A673 (cell line): ENCODE results near the gene IL17B. TPM values are rescaled to one million over a fixed set of nuclear protein-coding genes. Genes with fewer than 3 reads are reported as not detected.
A peak's percentile ranks its signal among the peaks of the same experiment; 100 is the strongest.
"Not testable (repeated sequence)": the region's sequence is repeated elsewhere in the genome, so short reads cannot be mapped to it uniquely, and the experiment has no call there.

ENCODE experiments used
- BruUV-seq: library from RNA; stranded (reverse); fragments of 400-500 nt; replicated peaks from 2 replicates; lab custom pipeline; 2021; lab: Mats Ljungman, UMichigan
- CTCF ChIA-PET: fragments of 300-600 bp; sonication (Branson Sonifier 250); formaldehyde crosslinking; loops from one replicate; lab custom pipeline; 2022; ENCODE audit warnings: antibody characterized with exemption; lab: Charles Lee
- POLR2A ChIA-PET: fragments of 300-600 bp; sonication (Branson Sonifier 250); formaldehyde crosslinking; loops from one replicate; lab custom pipeline; 2022; ENCODE audit warnings: antibody characterized with exemption; ENCODE audit not compliant: low non-redundant PET; lab: Charles Lee
- DNase-seq: peaks from one replicate; pipeline ENCODE4 v3.0.0-alpha.2; 2015; ENCODE audit warnings: low spot score
- H3K27ac ChIP-seq: fragments of 200-600 bp; sonication (generic); 2 replicates; pipeline ENCODE4 v1.5.1; 2016; ENCODE audit warnings: mixed run types, low read depth, mild to moderate bottlenecking, mixed read lengths, antibody characterized with exemption, low read length; ENCODE audit not compliant: poor library complexity, severe bottlenecking
- H3K27me3 ChIP-seq: fragments of 200-600 bp; sonication (generic); replicated peaks from 2 replicates; pipeline ENCODE4 v1.6.1; 2017; ENCODE audit warnings: mixed run types, low read depth, mild to moderate bottlenecking, mixed read lengths, antibody characterized with exemption, low read length; ENCODE audit not compliant: insufficient read depth, poor library complexity
- H3K36me3 ChIP-seq: fragments of 200-600 bp; sonication (generic); 2 replicates; pipeline ENCODE4 v1.6.1; 2016; ENCODE audit warnings: mixed run types, mild to moderate bottlenecking, mixed read lengths, antibody characterized with exemption, low read length; ENCODE audit not compliant: insufficient read depth, poor library complexity, severe bottlenecking
- H3K4me1 ChIP-seq: fragments of 200-600 bp; sonication (generic); 2 replicates; pipeline ENCODE4 v1.6.1; 2017; ENCODE audit warnings: mixed run types, mild to moderate bottlenecking, mixed read lengths, antibody characterized with exemption, low read length; ENCODE audit not compliant: insufficient read depth, poor library complexity, severe bottlenecking
- H3K4me3 ChIP-seq: fragments of 200-600 bp; sonication (generic); 2 replicates; pipeline ENCODE4 v1.5.1; 2016; ENCODE audit warnings: low read depth, mixed run types, mild to moderate bottlenecking, mixed read lengths, low read length; ENCODE audit not compliant: poor library complexity, severe bottlenecking
- H3K9me3 ChIP-seq: fragments of 200-600 bp; sonication (generic); 2 replicates; pipeline ENCODE4 v1.6.1; 2016; ENCODE audit warnings: mixed run types, low read depth, mild to moderate bottlenecking, mixed read lengths, antibody characterized with exemption, low read length; ENCODE audit not compliant: poor library complexity, severe bottlenecking
- EZH2 ChIP-seq: fragments of 200-600 bp; sonication (generic); IDR thresholded peaks from 2 replicates; pipeline ENCODE4 v1.6.1; 2017; ENCODE audit warnings: borderline replicate concordance, low read depth, mild to moderate bottlenecking, mixed read lengths, antibody characterized with exemption, low read length; ENCODE audit not compliant: poor library complexity, severe bottlenecking
- intact Hi-C: fragments of 100-400 bp; cut with micrococcal nuclease; formaldehyde crosslinking; loops from one replicate; pipeline ENCODE4 v1.10.0; 2022; ENCODE audit not compliant: unreplicated experiment
- total RNA-seq: library from RNA; stranded (reverse); gene quantifications from 2 replicates; pipeline ENCODE4 v1.2.3, GENCODE V29; 2021
- TF ChIP-seq, protein P1 (sequence below): fragments of 300-800, 200-600 bp; sonication (generic); conservative IDR thresholded peaks from 2 replicates; pipeline ENCODE4 v1.5.1; 2017; ENCODE audit warnings: low read depth, mild to moderate bottlenecking, antibody characterized with exemption, low read length, moderate library complexity, mixed read lengths

Gene IL17B
- total RNA-seq, 1 experiment from 2014 or later, result not detected

- H3K4me1 ChIP-seq, result peaks cover 7% of the 10 kb centered on the region
- H3K36me3 ChIP-seq, result no peaks in the 10 kb centered on the region
- peaks cover 10% of the 10 kb centered on the region for H3K27me3 ChIP-seq
- no peak overlapping the region for H3K27ac ChIP-seq
- H3K9me3 ChIP-seq, result no peaks in the 10 kb centered on the region
- intact Hi-C loops, result no loop called here
- ChIA-PET POLR2A (no interaction called here), CTCF (no interaction called here)
- no peak overlapping the region for H3K4me3 ChIP-seq
- no peak for TF ChIP-seq EZH2
- TF ChIP-seq, protein P1, sequence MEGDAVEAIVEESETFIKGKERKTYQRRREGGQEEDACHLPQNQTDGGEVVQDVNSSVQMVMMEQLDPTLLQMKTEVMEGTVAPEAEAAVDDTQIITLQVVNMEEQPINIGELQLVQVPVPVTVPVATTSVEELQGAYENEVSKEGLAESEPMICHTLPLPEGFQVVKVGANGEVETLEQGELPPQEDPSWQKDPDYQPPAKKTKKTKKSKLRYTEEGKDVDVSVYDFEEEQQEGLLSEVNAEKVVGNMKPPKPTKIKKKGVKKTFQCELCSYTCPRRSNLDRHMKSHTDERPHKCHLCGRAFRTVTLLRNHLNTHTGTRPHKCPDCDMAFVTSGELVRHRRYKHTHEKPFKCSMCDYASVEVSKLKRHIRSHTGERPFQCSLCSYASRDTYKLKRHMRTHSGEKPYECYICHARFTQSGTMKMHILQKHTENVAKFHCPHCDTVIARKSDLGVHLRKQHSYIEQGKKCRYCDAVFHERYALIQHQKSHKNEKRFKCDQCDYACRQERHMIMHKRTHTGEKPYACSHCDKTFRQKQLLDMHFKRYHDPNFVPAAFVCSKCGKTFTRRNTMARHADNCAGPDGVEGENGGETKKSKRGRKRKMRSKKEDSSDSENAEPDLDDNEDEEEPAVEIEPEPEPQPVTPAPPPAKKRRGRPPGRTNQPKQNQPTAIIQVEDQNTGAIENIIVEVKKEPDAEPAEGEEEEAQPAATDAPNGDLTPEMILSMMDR, result no peak
- no TSS peak for BruUV-seq
- peak; percentile 21 for DNase-seq
These were observed 20.7 kb upstream of the IL17B start for GRCh38 chr5:149399775-149400174.

DNA sequence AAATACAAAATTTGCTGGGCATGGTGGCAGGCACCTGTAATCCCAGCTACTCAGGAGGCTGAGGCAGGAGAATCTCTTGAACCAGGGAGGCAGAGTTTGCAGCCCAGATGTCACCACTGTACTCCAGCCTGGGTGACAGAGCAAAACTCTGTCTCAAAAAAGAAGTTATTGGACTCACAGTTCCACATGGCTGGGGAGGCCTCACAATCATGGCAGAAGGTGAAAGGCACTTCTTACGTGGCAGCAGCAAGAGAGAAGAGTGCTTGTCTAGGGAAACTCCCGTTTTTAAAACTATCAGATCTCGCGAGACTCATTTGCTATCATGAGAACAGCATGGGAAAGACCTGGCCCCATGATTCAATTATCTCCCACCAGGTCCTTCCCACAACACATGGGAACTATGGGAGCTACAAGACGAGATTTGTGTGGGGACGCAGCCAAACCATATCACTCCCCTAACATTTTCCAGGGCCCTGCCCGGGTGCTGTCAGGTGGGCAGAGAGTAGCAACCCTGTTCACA lies 19.7 kb upstream of the IL17B start:
- BruUV-seq, H3K27me3 ChIP-seq, intact Hi-C loops, H3K27ac ChIP-seq, CTCF ChIA-PET, H3K4me1 ChIP-seq, H3K36me3 ChIP-seq, POLR2A ChIA-PET, H3K9me3 ChIP-seq, DNase-seq, H3K4me3 ChIP-seq: not testable (repeated sequence)

GRCh38 chr5:149397530-149397929 lies 18.4 kb upstream of the IL17B start:
- intact Hi-C loops, result no loop called here
- H3K4me3 ChIP-seq, result no peak overlapping the region
- TF ChIP-seq, protein P1, result no peak
- no peak for TF ChIP-seq EZH2
- H3K36me3 ChIP-seq, result no peaks in the 10 kb centered on the region
- H3K27me3 ChIP-seq, result peaks cover 10% of the 10 kb centered on the region
- H3K4me1 ChIP-seq, result no peaks in the 10 kb centered on the region
- no TSS peak for BruUV-seq
- peak; percentile 32 for DNase-seq
- ChIA-PET POLR2A (no interaction called here), CTCF (no interaction called here)
- H3K27ac ChIP-seq, result no peak overlapping the region
- H3K9me3 ChIP-seq, result no peaks in the 10 kb centered on the region

GRCh38 chr5:149394996-149395395 lies 15.9 kb upstream of the IL17B start:
- DNase-seq, H3K27ac ChIP-seq, H3K4me1 ChIP-seq, intact Hi-C loops, H3K4me3 ChIP-seq, BruUV-seq, H3K36me3 ChIP-seq, H3K9me3 ChIP-seq, POLR2A ChIA-PET, H3K27me3 ChIP-seq, CTCF ChIA-PET: not testable (repeated sequence)
